SK-N-SH (cell line): ENCODE data around the gene PCNX2. TPM values are rescaled to one million over a fixed set of nuclear protein-coding genes. Genes with fewer than 3 reads are reported as not detected.

Source experiments
- CTCF ChIA-PET: fragments of 300-600, 350-600 bp; formaldehyde crosslinking; extraction: SDS; loops from one replicate; lab custom pipeline; 2021; lab: Yijun Ruan, JAX
- POLR2A ChIA-PET: fragments of 350-600 bp; sonication (Branson Sonifier 250); formaldehyde crosslinking; extraction: SDS; loops from one replicate; lab custom pipeline; 2020; ENCODE audit warnings: antibody characterized with exemption, inconsistent platforms; lab: Yijun Ruan, JAX
- DNase-seq: peaks from one replicate; pipeline ENCODE4 v3.0.0; 2012
- H2AFZ ChIP-seq: fragments of 200-600 bp; sonication (generic); 2 replicates; pipeline ENCODE4 v1.8.1; 2016; ENCODE audit warnings: antibody characterized with exemption, mild to moderate bottlenecking, low read depth
- H3F3A ChIP-seq: fragments of 200-600 bp; sonication (generic); replicated peaks from 2 replicates; pipeline ENCODE3; 2016; ENCODE audit warnings: antibody characterized with exemption, mild to moderate bottlenecking; ENCODE audit not compliant: insufficient read depth
- H3K27ac ChIP-seq, 2 experiments: fragments of 200-500 bp in 1 of 2; fragments of 200-600 bp in 1 of 2; sonication (Bioruptor generic) in 1 of 2; sonication (generic), shearing (Covaris generic) in 1 of 2; 2 replicates each; pipeline versions ENCODE4 v1.5.1 to v1.6.1; 2014 to 2016; ENCODE audit warnings: low read depth in 2 of 2, inconsistent platforms in 1 of 2, low read length in 1 of 2, mild to moderate bottlenecking in 1 of 2, mixed read lengths in 1 of 2
- H3K27me3 ChIP-seq: fragments of 200-600 bp; sonication (generic), shearing (Covaris generic); 2 replicates; pipeline ENCODE4 v1.6.1; 2016; ENCODE audit warnings: mixed run types; ENCODE audit not compliant: insufficient read depth
- H3K36me3 ChIP-seq, 2 experiments: fragments of 200-500 bp in 1 of 2; fragments of 200-600 bp in 1 of 2; sonication (Bioruptor generic) in 1 of 2; sonication (generic) in 1 of 2; replicated peaks in 1 of 2; 2 replicates each; pipeline versions ENCODE3 to v1.5.1; 2014 to 2016; ENCODE audit warnings: low read length in 1 of 2, mild to moderate bottlenecking in 1 of 2; ENCODE audit not compliant: insufficient read depth in 2 of 2, control insufficient read depth in 1 of 2
- H3K4me1 ChIP-seq, 2 experiments: fragments of 200-500 bp in 1 of 2; fragments of 200-600 bp in 1 of 2; sonication (Bioruptor generic) in 1 of 2; sonication (generic), shearing (Covaris generic) in 1 of 2; 2 replicates each; pipeline versions ENCODE4 v1.5.1 to v1.6.1; 2014 to 2016; ENCODE audit warnings: low read depth in 1 of 2, low read length in 1 of 2, mixed run types in 1 of 2; ENCODE audit not compliant: insufficient read depth in 2 of 2, control insufficient read depth in 1 of 2
- H3K4me2 ChIP-seq: fragments of 200-600 bp; sonication (generic), shearing (Covaris generic); 2 replicates; pipeline ENCODE4 v1.6.1; 2017; ENCODE audit warnings: mixed run types
- H3K4me3 ChIP-seq, 2 experiments: fragments of 200-500 bp in 1 of 2; fragments of 200-600 bp in 1 of 2; sonication (Bioruptor generic) in 1 of 2; sonication (generic), shearing (Covaris generic) in 1 of 2; 2 replicates each; pipeline versions ENCODE4 v1.5.1 to v1.8.1; 2014 to 2016; ENCODE audit warnings: low read depth in 2 of 2, inconsistent platforms in 1 of 2, low read length in 1 of 2, mild to moderate bottlenecking in 1 of 2, mixed read lengths in 1 of 2, moderate library complexity in 1 of 2
- H3K79me2 ChIP-seq: fragments of 200-600 bp; sonication (generic); 2 replicates; pipeline ENCODE4 v1.8.1; 2017; ENCODE audit warnings: mild to moderate bottlenecking; ENCODE audit not compliant: insufficient read depth
- H3K9ac ChIP-seq: fragments of 200-600 bp; sonication (generic); 2 replicates; pipeline ENCODE4 v1.6.1; 2017; ENCODE audit warnings: mixed run types
- H3K9me2 ChIP-seq: fragments of 200-600 bp; sonication (generic); 2 replicates; pipeline ENCODE4 v1.6.1; 2017; ENCODE audit warnings: mixed run types
- H3K9me3 ChIP-seq: fragments of 200-600 bp; sonication (generic); 2 replicates; pipeline ENCODE4 v1.6.1; 2017; ENCODE audit warnings: mixed run types, mild to moderate bottlenecking, moderate library complexity
- H4K20me1 ChIP-seq: fragments of 200-600 bp; sonication (generic); 2 replicates; pipeline ENCODE4 v1.6.1; 2017; ENCODE audit warnings: mild to moderate bottlenecking, mixed run types; ENCODE audit not compliant: insufficient read depth
- CHD2 ChIP-seq: fragments of 150-350 bp; IDR thresholded peaks from 2 replicates; pipeline ENCODE4 v1.6.1; 2018; ENCODE audit warnings: low read length; ENCODE audit not compliant: partially characterized antibody
- ELF1 ChIP-seq: IDR thresholded peaks from 2 replicates; pipeline ENCODE4 v1.4.0; 2012
- EP300 ChIP-seq, 2 experiments: IDR thresholded peaks; 2 replicates each; pipeline versions ENCODE4 v1.4.0 to v1.6.1; 2012; ENCODE audit warnings: borderline replicate concordance in 1 of 2, low read depth in 1 of 2, low read length in 1 of 2
- EZH2phosphoT487 ChIP-seq: fragments of 200-600 bp; sonication (generic); IDR thresholded peaks from 2 replicates; pipeline ENCODE4 v1.6.1; 2017; ENCODE audit warnings: low read depth, mixed run types, mild to moderate bottlenecking, antibody characterized with exemption, moderate library complexity, borderline replicate concordance
- FOSL2 ChIP-seq: IDR thresholded peaks from 2 replicates; pipeline ENCODE4 v1.4.0; 2012; ENCODE audit warnings: low read depth, mild to moderate bottlenecking, moderate library complexity, borderline replicate concordance
- FOXJ3 ChIP-seq: sonication (generic); formaldehyde crosslinking; IDR thresholded peaks from 2 replicates; pipeline ENCODE4 v1.5.1; 2020; ENCODE audit warnings: mild to moderate bottlenecking, missing genetic modification reagents
- FOXM1 ChIP-seq: IDR thresholded peaks from 2 replicates; pipeline ENCODE4 v1.4.0; 2012; ENCODE audit warnings: low read depth, mild to moderate bottlenecking
- GABPA ChIP-seq: IDR thresholded peaks from 2 replicates; pipeline ENCODE4 v1.4.0; 2012; ENCODE audit warnings: low read depth, mild to moderate bottlenecking
- MAX ChIP-seq: IDR thresholded peaks from 2 replicates; pipeline ENCODE4 v1.4.0; 2012; ENCODE audit warnings: low read depth
- MEF2A ChIP-seq: IDR thresholded peaks from 2 replicates; pipeline ENCODE4 v1.4.0; 2012; ENCODE audit warnings: low read depth, borderline replicate concordance
- NRF1 ChIP-seq: IDR thresholded peaks from 2 replicates; pipeline ENCODE4 v1.6.1; 2012; ENCODE audit warnings: low read depth, mild to moderate bottlenecking, low read length
- POLR2AphosphoS5 ChIP-seq: IDR thresholded peaks from 2 replicates; pipeline ENCODE4 v1.6.1; 2012; ENCODE audit warnings: low read depth, low read length
- RCOR1 ChIP-seq: fragments of 150-350 bp; IDR thresholded peaks from 2 replicates; pipeline ENCODE4 v1.6.1; 2017; ENCODE audit warnings: antibody characterized with exemption, low read length
- RFX5 ChIP-seq: IDR thresholded peaks from 2 replicates; pipeline ENCODE4 v1.6.1; 2012; ENCODE audit warnings: mild to moderate bottlenecking, improper control_type of control experiment, low read length
- SIN3A ChIP-seq: IDR thresholded peaks from 2 replicates; pipeline ENCODE4 v1.6.1; 2012; ENCODE audit warnings: low read depth, mild to moderate bottlenecking, low read length, moderate library complexity, borderline replicate concordance
- SMC3 ChIP-seq: IDR thresholded peaks from 2 replicates; pipeline ENCODE4 v1.6.1; 2012; ENCODE audit warnings: low read depth, low read length, improper control_type of control experiment
- TAF1 ChIP-seq: IDR thresholded peaks from 2 replicates; pipeline ENCODE4 v1.6.1; 2012; ENCODE audit warnings: low read depth, mild to moderate bottlenecking, low read length, moderate library complexity, borderline replicate concordance
- TCF12 ChIP-seq: IDR thresholded peaks from 2 replicates; pipeline ENCODE4 v1.4.0; 2012
- TEAD4 ChIP-seq: IDR thresholded peaks from 2 replicates; pipeline ENCODE4 v1.4.0; 2012; ENCODE audit warnings: mild to moderate bottlenecking, borderline replicate concordance; ENCODE audit not compliant: insufficient read depth
- USF2 ChIP-seq: fragments of 150-350 bp; IDR thresholded peaks from 2 replicates; pipeline ENCODE4 v1.6.1; 2017; ENCODE audit warnings: antibody characterized with exemption, low read length, low read depth, borderline replicate concordance
- WGBS: methylation state at CpG from one replicate; pipeline ENCODE4 v1.1.6; 2017; ENCODE audit warnings: low lambda C conversion rate; 5-methylcytosine and 5-hydroxymethylcytosine counted together
- polyA plus RNA-seq, 3 experiments: library from polyadenylated mRNA; depleted of rRNA; stranded (reverse); fragments of >200 nt; gene quantifications; 2 replicates each; pipeline ENCODE4 v1.2.3, GENCODE V29; 2012
- TF ChIP-seq, protein P1 (sequence below): fragments of 200-600 bp; sonication (generic); IDR thresholded peaks from 2 replicates; pipeline ENCODE4 v1.6.1; 2017; ENCODE audit warnings: antibody characterized with exemption, mild to moderate bottlenecking, moderate library complexity

The PCNX2 gene
- polyA plus RNA-seq, 1 of the 3 experiments (the other 2 are of a cell fraction), result 10.6 TPM

GRCh38 chr1:233168384-233168783 lies 127.1 kb downstream of the PCNX2 start:
- Histone ChIP-seq H3K4me1 (no peaks in the 10 kb centered on the region), H3K9me2 (no peaks in the 10 kb centered on the region), H3K27me3 (no peaks in the 10 kb centered on the region), H3K27ac (no peak overlapping the region), H3K4me3 (no peak overlapping the region), H3F3A (no peaks in the 10 kb centered on the region), H3K9me3 (0 out of 2 replicates have a peak, but pooled peaks cover 3% of the 10 kb centered on the region), H3K79me2 (no peaks in the 10 kb centered on the region), H3K9ac (no peak overlapping the region), H3K4me2 (no peak overlapping the region), H4K20me1 (no peaks in the 10 kb centered on the region), H2AFZ (no peak overlapping the region), H3K36me3 (peaks cover 27 to 44% of the 10 kb centered on the region in 2 experiments)
- CTCF ChIA-PET, result no interaction called here
- POLR2A ChIA-PET, result no interaction called here
- TF ChIP-seq USF2, result no peak
- TF ChIP-seq MAX, result no peak
- no peak for TF ChIP-seq TEAD4
- no peak for TF ChIP-seq ELF1
- TF ChIP-seq GABPA, result no peak
- TF ChIP-seq NRF1, result no peak
- WGBS, result 79% methylated on average over 1 of the region's 1 CpG
- DNase-seq, result no peak

GRCh38 chr1:233166896-233167295 lies 128.6 kb downstream of the PCNX2 start:
- Histone ChIP-seq H3K27me3 (no peaks in the 10 kb centered on the region), H3K4me1 (no peaks in the 10 kb centered on the region), H3K27ac (no peak overlapping the region), H3K9me2 (no peaks in the 10 kb centered on the region), H3F3A (no peaks in the 10 kb centered on the region), H3K79me2 (no peaks in the 10 kb centered on the region), H3K9me3 (0 out of 2 replicates have a peak, but pooled peaks cover 3% of the 10 kb centered on the region), H3K4me3 (no peak overlapping the region), H3K9ac (no peak overlapping the region), H3K4me2 (no peak overlapping the region), H4K20me1 (no peaks in the 10 kb centered on the region), H2AFZ (no peak overlapping the region), H3K36me3 (peaks cover 20 to 31% of the 10 kb centered on the region in 2 experiments)
- POLR2A ChIA-PET, result no interaction called here
- TF ChIP-seq EZH2phosphoT487 (no peak), MAX (no peak), FOXM1 (no peak), FOSL2 (no peak), MEF2A (no peak), SMC3 (no peak), EP300 (IDR thresholded peaks at IDR 0.05; ENCODE audit: borderline replicate concordance in 1 of 2, low read depth in 1 of 2, low read length in 1 of 2) (no peak), SIN3A (no peak), RCOR1 (no peak), TEAD4 (no peak), POLR2AphosphoS5 (no peak), FOXJ3 (no peak), TCF12 (no peak), ELF1 (no peak), RFX5 (no peak), CHD2 (no peak), TAF1 (no peak)
- TF ChIP-seq, protein P1, sequence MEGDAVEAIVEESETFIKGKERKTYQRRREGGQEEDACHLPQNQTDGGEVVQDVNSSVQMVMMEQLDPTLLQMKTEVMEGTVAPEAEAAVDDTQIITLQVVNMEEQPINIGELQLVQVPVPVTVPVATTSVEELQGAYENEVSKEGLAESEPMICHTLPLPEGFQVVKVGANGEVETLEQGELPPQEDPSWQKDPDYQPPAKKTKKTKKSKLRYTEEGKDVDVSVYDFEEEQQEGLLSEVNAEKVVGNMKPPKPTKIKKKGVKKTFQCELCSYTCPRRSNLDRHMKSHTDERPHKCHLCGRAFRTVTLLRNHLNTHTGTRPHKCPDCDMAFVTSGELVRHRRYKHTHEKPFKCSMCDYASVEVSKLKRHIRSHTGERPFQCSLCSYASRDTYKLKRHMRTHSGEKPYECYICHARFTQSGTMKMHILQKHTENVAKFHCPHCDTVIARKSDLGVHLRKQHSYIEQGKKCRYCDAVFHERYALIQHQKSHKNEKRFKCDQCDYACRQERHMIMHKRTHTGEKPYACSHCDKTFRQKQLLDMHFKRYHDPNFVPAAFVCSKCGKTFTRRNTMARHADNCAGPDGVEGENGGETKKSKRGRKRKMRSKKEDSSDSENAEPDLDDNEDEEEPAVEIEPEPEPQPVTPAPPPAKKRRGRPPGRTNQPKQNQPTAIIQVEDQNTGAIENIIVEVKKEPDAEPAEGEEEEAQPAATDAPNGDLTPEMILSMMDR, result no peak
- DNase-seq, result no peak
- CTCF ChIA-PET, result no interaction called here
- 94% methylated on average over 4 of the region's 4 CpGs for WGBS
